HepG2 (cell line): ENCODE results near the gene COMT. TPM values are rescaled to one million over a fixed set of nuclear protein-coding genes. Genes with fewer than 3 reads are reported as not detected.

Source experiments
- ATAC-seq: fragments of 200-7000 bp; cut with Tn5 transposase; 3 replicates; pipeline ENCODE4 v1.9.1; 2020; ENCODE audit warnings: mild to moderate bottlenecking, moderate library complexity
- BruUV-seq: library from RNA; stranded (reverse); fragments of 400-500 nt; replicated peaks from 2 replicates; lab custom pipeline; 2021; lab: Mats Ljungman, UMichigan
- CTCF ChIA-PET: fragments of 300-600 bp; formaldehyde crosslinking; extraction: SDS; loops from one replicate; lab custom pipeline; 2021; ENCODE audit warnings: low total read pairs, inconsistent platforms, low intra/inter-chr PET ratio; lab: Yijun Ruan, JAX
- POLR2A ChIA-PET: fragments of 350-600 bp; sonication (Branson Sonifier 250); formaldehyde crosslinking; loops from one replicate; lab custom pipeline; 2020; ENCODE audit warnings: antibody characterized with exemption, inconsistent platforms; lab: Yijun Ruan, JAX
- DNase-seq: peaks from one replicate; pipeline ENCODE4 v3.0.0-alpha.2; 2015; ENCODE audit warnings: low spot score
- FAIRE-seq: peaks from 3 replicates; lab custom pipeline; 2011; peaks lifted over from hg19 to GRCh38; lab: Jason Lieb, UNC
- H2AFZ ChIP-seq: one replicate; pipeline ENCODE4 v1.6.1; 2011; ENCODE audit warnings: low read length, inconsistent platforms
- H3K27ac ChIP-seq: fragments of 300-600 bp; 3 replicates; pipeline ENCODE4 v1.8.0; 2011; ENCODE audit warnings: mixed run types, mild to moderate bottlenecking, mixed read lengths, low read length, inconsistent platforms; ENCODE audit not compliant: insufficient read depth; ENCODE audit errors: extremely low read length
- H3K27me3 ChIP-seq, 2 experiments: fragments of 200-600 bp in 1 of 2; 2 replicates in 1 of 2; 3 replicates in 1 of 2; pipeline versions ENCODE4 v1.6.0 to v1.8.0; 2011; ENCODE audit warnings: low read length in 2 of 2, mild to moderate bottlenecking in 2 of 2, moderate library complexity in 2 of 2, inconsistent platforms in 1 of 2; ENCODE audit not compliant: insufficient read depth in 2 of 2, control insufficient read depth in 1 of 2
- H3K36me3 ChIP-seq, 2 experiments: fragments of 200-600 bp in 1 of 2; replicated peaks in 1 of 2; 2 replicates in 1 of 2; 3 replicates in 1 of 2; pipeline versions ENCODE4 v1.5.1 to v1.8.0; 2011; ENCODE audit warnings: low read length in 2 of 2, inconsistent platforms in 1 of 2; ENCODE audit not compliant: insufficient read depth in 2 of 2, control insufficient read depth in 1 of 2
- H3K4me1 ChIP-seq: 2 replicates; pipeline ENCODE4 v1.5.1; 2012; ENCODE audit warnings: low read length, inconsistent platforms; ENCODE audit not compliant: insufficient read depth
- H3K4me2 ChIP-seq: 2 replicates; pipeline ENCODE4 v1.6.0; 2011; ENCODE audit warnings: low read depth, low read length, inconsistent platforms
- H3K4me3 ChIP-seq, 3 experiments: fragments of 200-600 bp in 1 of 3; sonication (generic), shearing (Covaris generic) in 1 of 3; replicated peaks in 1 of 3; 2 replicates each; pipeline ENCODE4 v1.5.1; 2011 to 2016; ENCODE audit warnings: low read length in 3 of 3, inconsistent platforms in 2 of 3, low read depth in 2 of 3, mild to moderate bottlenecking in 2 of 3, control low read depth in 1 of 3, mixed read lengths in 1 of 3; ENCODE audit not compliant: insufficient read depth in 1 of 3
- H3K79me2 ChIP-seq: one replicate; pipeline ENCODE4 v1.6.1; 2011; ENCODE audit warnings: low read length, inconsistent platforms; ENCODE audit not compliant: insufficient read depth
- H3K9ac ChIP-seq: 2 replicates; pipeline ENCODE4 v1.6.0; 2011; ENCODE audit warnings: mild to moderate bottlenecking, low read depth, low read length, inconsistent platforms; ENCODE audit not compliant: insufficient read depth
- H3K9me3 ChIP-seq: 2 replicates; pipeline ENCODE4 v1.5.1; 2012; ENCODE audit warnings: mild to moderate bottlenecking, low read length
- H4K20me1 ChIP-seq: 2 replicates; pipeline ENCODE4 v1.6.0; 2011; ENCODE audit warnings: inconsistent platforms, mild to moderate bottlenecking, low read length, moderate library complexity; ENCODE audit not compliant: insufficient read depth
- AGO1 ChIP-seq: fragments of 200-400 bp; formaldehyde crosslinking; IDR thresholded peaks from 2 replicates; pipeline ENCODE4 v1.6.1; 2017; ENCODE audit warnings: mild to moderate bottlenecking, low read depth, low read length, moderate library complexity; ENCODE audit not compliant: poor library complexity, severe bottlenecking
- AGO2 ChIP-seq: fragments of 200-400 bp; formaldehyde crosslinking; optimal IDR thresholded peaks from 2 replicates; pipeline ENCODE3; 2017; ENCODE audit warnings: mild to moderate bottlenecking, low read depth, low read length, moderate library complexity
- FUBP1 ChIP-seq: sonication (generic); formaldehyde crosslinking; IDR thresholded peaks from 2 replicates; pipeline ENCODE4 v1.5.1; 2020; ENCODE audit warnings: missing genetic modification reagents, mild to moderate bottlenecking, borderline replicate concordance
- HMG20B ChIP-seq: conservative IDR thresholded peaks from 2 replicates; pipeline ENCODE4 v1.6.1; 2016; ENCODE audit warnings: missing genetic modification reagents, missing compliant biosample characterization
- MTA1 ChIP-seq: sonication (generic); formaldehyde crosslinking; IDR thresholded peaks from 2 replicates; pipeline ENCODE4 v1.4.0; 2020; ENCODE audit warnings: missing genetic modification reagents, mild to moderate bottlenecking, borderline replicate concordance
- PHF8 ChIP-seq: sonication (generic); formaldehyde crosslinking; IDR thresholded peaks from 2 replicates; pipeline ENCODE4 v1.5.0; 2020; ENCODE audit warnings: missing genetic modification reagents
- RFXANK ChIP-seq: IDR thresholded peaks from 2 replicates; pipeline ENCODE4 v1.6.1; 2016
- USF2 ChIP-seq, 2 experiments: sonication (generic) in 1 of 2; formaldehyde crosslinking in 1 of 2; IDR thresholded peaks; 2 replicates each; pipeline versions ENCODE4 v1.5.1 to v1.6.1; 2011 to 2020; ENCODE audit warnings: borderline replicate concordance in 1 of 2, low read depth in 1 of 2, low read length in 1 of 2, mild to moderate bottlenecking in 1 of 2, missing genetic modification reagents in 1 of 2, moderate library complexity in 1 of 2
- ZBTB42 ChIP-seq: sonication (generic); formaldehyde crosslinking; IDR thresholded peaks from 2 replicates; pipeline ENCODE4 v1.5.0; 2020; ENCODE audit warnings: mild to moderate bottlenecking, missing genetic modification reagents
- ZNF557 ChIP-seq: sonication (generic); formaldehyde crosslinking; IDR thresholded peaks from 2 replicates; pipeline ENCODE4 v1.4.0; 2020; ENCODE audit warnings: missing genetic modification reagents
- ZNF629 ChIP-seq: sonication (generic); formaldehyde crosslinking; conservative IDR thresholded peaks from 2 replicates; pipeline ENCODE4 v1.5.0; 2020; ENCODE audit warnings: missing genetic modification reagents
- ZNF703 ChIP-seq: sonication (generic); formaldehyde crosslinking; IDR thresholded peaks from 2 replicates; pipeline ENCODE4 v1.5.1; 2020; ENCODE audit warnings: missing genetic modification reagents, mild to moderate bottlenecking, moderate library complexity, borderline replicate concordance
- WGBS: methylation state at CpG from one replicate; pipeline ENCODE4 v1.1.6; 2017; ENCODE audit warnings: low lambda C conversion rate; 5-methylcytosine and 5-hydroxymethylcytosine counted together
- in situ Hi-C: cut with HindIII; loops from 2 replicates; pipeline ENCODE4 v1.10.0; 2017; ENCODE audit warnings: low pct_unique_long_range_greater_than_20kb; ENCODE audit not compliant: extremely low pct_ligation_motif_present
- intact Hi-C: fragments of 100-400 bp; cut with micrococcal nuclease; formaldehyde crosslinking; loops from one replicate; pipeline ENCODE4 v1.10.0; 2022; ENCODE audit not compliant: unreplicated experiment
- polyA plus RNA-seq, 8 experiments: library from polyadenylated mRNA; depleted of rRNA in 3 of 8; stranded (reverse) in 7 of 8; unstranded in 1 of 8; fragments of >200 nt; fragmentation: Illumina TruSeq in 4 of 8; extraction: Trizol in 4 of 8; gene quantifications; 2 replicates each; pipeline versions ENCODE4 v1.2.1 to v1.2.3, GENCODE V29; 2011 to 2016; ENCODE audit warnings: low read depth in 4 of 8, missing spikeins in 1 of 8, mixed read lengths in 1 of 8; ENCODE audit not compliant: insufficient read depth in 1 of 8
- total RNA-seq, 5 experiments: library from RNA; depleted of rRNA; stranded (reverse); fragments of >200 nt; fragmentation: Illumina TruSeq; extraction: Trizol; gene quantifications; 2 replicates each; pipeline ENCODE4 v1.2.3, GENCODE V29; 2016; ENCODE audit warnings: low read depth in 1 of 5

COMT gene
- total and polyA plus RNA-seq, 2 of the 13 experiments (the other 11 are each of a cell fraction or from before 2014, with no cell fraction given), result 156 to 162 TPM

- no peaks in the 10 kb centered on the region for H3K9me3 ChIP-seq
- peaks cover 4 to 7% of the 10 kb centered on the region in 2 experiments; a peak in 2 of 5 replicates for H3K36me3 ChIP-seq
- no peaks in the 10 kb centered on the region for H3K27me3 ChIP-seq
- FAIRE-seq, result no peak
- H3K9ac ChIP-seq, result no peak overlapping the region
- POLR2A ChIA-PET, result interaction anchor here (1.5 kb wide), 1 partner anchor 13 kb away, joined by 5 read pairs; no protein-coding TSS in a partner anchor
- DNase-seq, result no peak
- CTCF ChIA-PET, result no interaction called here
- over 99% methylated on average over 33 of the region's 46 CpGs for WGBS
- in situ Hi-C loops (loop anchor here (5.0 kb wide), 1 partner anchor 39 kb away; no protein-coding TSS in a partner anchor), intact Hi-C loops (no loop called here)
- TF ChIP-seq PHF8 (CRISPR knock-in tag), result 0 out of 2 replicates have a peak, but pooled peaks have one; percentile 1
- 0 out of 2 replicates have a peak, but pooled peaks have one; percentile 13 for TF ChIP-seq MTA1
- TF ChIP-seq AGO2, result peak; percentile 53
- TF ChIP-seq ZBTB42, result no peak
- peak; percentile 36 for TF ChIP-seq AGO1
- no peak for ATAC-seq
- H4K20me1 ChIP-seq, result no peaks in the 10 kb centered on the region
- BruUV-seq, result no TSS peak
- no peak overlapping the region for H3K4me3 ChIP-seq
- no peak overlapping the region for H3K4me2 ChIP-seq
- H3K27ac ChIP-seq, result no peak overlapping the region
- H3K79me2 ChIP-seq, result no peaks in the 10 kb centered on the region
- H3K4me1 ChIP-seq, result peaks cover 37% of the 10 kb centered on the region
- H2AFZ ChIP-seq, result no peak overlapping the region
Measured at GRCh38 chr22:19973551-19974267, 32.1 kb downstream of the COMT start.

GRCh38 chr22:19974268-19974861, 32.8 kb downstream of the COMT start:
- Histone ChIP-seq H3K27ac (no peak overlapping the region), H4K20me1 (no peaks in the 10 kb centered on the region), H3K27me3 (no peaks in the 10 kb centered on the region), H3K79me2 (no peaks in the 10 kb centered on the region), H3K9me3 (no peaks in the 10 kb centered on the region), H2AFZ (no peak overlapping the region), H3K4me3 (no peak overlapping the region), H3K4me2 (no peak overlapping the region), H3K9ac (no peak overlapping the region), H3K4me1 (peaks cover 37% of the 10 kb centered on the region), H3K36me3 (peaks cover 4 to 8% of the 10 kb centered on the region in 2 experiments; a peak in 2 of 5 replicates)
- ATAC-seq, result peak; percentile 14
- BruUV-seq, result no TSS peak
- CTCF ChIA-PET, result no interaction called here
- FAIRE-seq, result peak; percentile 8
- in situ Hi-C loops, result loop anchor here (5.0 kb wide), 1 partner anchor 38 kb away; no protein-coding TSS in a partner anchor
- peak; percentile 75 for DNase-seq
- intact Hi-C loops, result no loop called here
- POLR2A ChIA-PET, result interaction anchor here (1.5 kb wide), 1 partner anchor 12 kb away, joined by 5 read pairs; no protein-coding TSS in a partner anchor
- 93% methylated on average over 8 of the region's 11 CpGs for WGBS
- TF ChIP-seq USF2 (IDR thresholded peaks at IDR 0.05; ENCODE audit: low read depth, low read length) (no peak), USF2 (CRISPR knock-in tag; IDR thresholded peaks at IDR 0.05; ENCODE audit: borderline replicate concordance) (no peak), ZNF629 (CRISPR knock-in tag) (peak; percentile 98), RFXANK (CRISPR knock-in tag) (no peak), ZNF557 (no peak), FUBP1 (no peak), ZNF703 (CRISPR knock-in tag) (no peak), HMG20B (no peak)
